ENCODE data around the gene FBXO47. TPM values are rescaled to one million over a fixed set of nuclear protein-coding genes. Genes with fewer than 3 reads are reported as not detected.

Gene FBXO47
- total RNA-seq, 2 donors from 2014 or later, result not detected

DNA sequence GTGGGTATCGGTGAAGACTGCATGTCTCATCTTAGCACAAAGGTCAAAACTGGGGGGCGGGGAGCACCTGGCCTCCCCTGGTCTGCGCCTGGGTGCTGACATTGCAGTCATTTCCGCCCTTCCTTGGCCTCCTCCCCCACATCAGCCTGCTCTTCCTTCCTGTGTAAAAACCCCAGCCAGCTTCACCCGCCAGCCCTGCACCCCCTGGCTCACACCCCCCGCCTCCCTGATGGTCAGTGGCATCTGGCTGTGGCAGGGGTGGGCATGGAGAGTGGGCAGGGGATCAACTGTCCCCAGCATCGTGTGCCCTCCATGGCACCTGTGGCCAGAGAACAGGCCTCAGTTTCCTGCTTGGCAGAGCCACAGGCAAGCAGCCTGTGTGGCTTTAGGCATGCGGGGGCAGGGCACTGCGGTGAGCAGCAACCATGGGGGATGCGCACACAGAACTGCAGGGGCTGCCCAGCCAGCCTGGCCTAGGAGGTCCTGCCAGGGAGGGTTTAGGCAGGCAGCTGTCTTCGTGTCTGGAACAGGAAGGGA lies 68.3 kb downstream of the FBXO47 start:
- Histone ChIP-seq H3K9me3 (no peaks in the 10 kb centered on the region), H3K4me3 (no peak overlapping the region), H3K27me3 (replicated peaks; ENCODE audit: insufficient read depth) (no peaks in the 10 kb centered on the region), H3K36me3 (peaks cover 22% of the 10 kb centered on the region), H3K27ac (no peak overlapping the region), H3K4me1 (ENCODE audit: control insufficient read depth in 1 of 2, low read depth in 2 of 2) (peaks cover 49 to 68% of the 10 kb centered on the region in 2 donors)
- DNase-seq (ENCODE audit: low spot score) (no peak), ATAC-seq (ENCODE audit: insufficient number of reproducible peaks, low FRiP score, low read depth) (no peak)
- TF ChIP-seq CTCF (IDR thresholded peaks at IDR 0.05), result no peak

- no peak overlapping the region for H3K4me3 ChIP-seq
- TF ChIP-seq CTCF (IDR thresholded peaks at IDR 0.05), result no peak
- H3K36me3 ChIP-seq, result peaks cover 17% of the 10 kb centered on the region
- peak overlapping the region; percentile 65 to 73 for H3K27ac ChIP-seq
- H3K9me3 ChIP-seq, result no peaks in the 10 kb centered on the region
- ATAC-seq (ENCODE audit: insufficient number of reproducible peaks, low FRiP score, low read depth) (no peak), DNase-seq (ENCODE audit: low spot score) (no peak)
- peaks cover 55 to 74% of the 10 kb centered on the region in 2 donors for H3K4me1 ChIP-seq (ENCODE audit: control insufficient read depth in 1 of 2, low read depth in 2 of 2)
- no peaks in the 10 kb centered on the region for H3K27me3 ChIP-seq (replicated peaks; ENCODE audit: insufficient read depth)
Measured at GRCh38 chr17:38898291-38898679, 68.9 kb downstream of the FBXO47 start.

DNA sequence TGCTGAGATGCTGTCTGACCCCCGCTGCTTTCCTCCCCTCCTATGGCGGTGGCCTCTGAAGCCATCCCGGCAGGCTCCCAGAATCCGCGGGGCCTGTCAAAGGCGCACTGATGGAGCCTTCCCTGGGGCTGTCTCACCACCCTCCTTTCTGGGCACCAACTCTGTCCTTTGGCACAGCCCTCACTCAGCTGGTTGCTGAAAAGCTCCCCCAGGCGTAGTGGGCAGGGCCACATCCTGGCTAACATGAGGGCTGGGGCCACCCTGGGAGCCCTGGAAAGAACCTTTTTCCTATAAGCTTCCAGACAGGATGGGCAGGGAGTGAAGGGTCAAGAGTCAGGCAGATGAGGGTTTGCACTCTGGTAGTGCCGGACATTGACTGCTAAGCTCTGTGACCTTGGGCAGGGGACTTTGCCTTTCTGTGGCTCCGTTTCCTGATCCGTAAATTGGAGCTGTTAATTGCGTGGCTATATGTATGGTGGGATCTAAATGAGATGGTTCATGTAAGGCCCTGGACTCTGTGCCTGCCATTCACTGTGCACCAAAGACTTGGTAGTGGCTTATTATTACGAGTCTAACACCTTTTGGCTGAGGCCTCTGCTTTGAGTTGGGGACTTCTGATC lies 69.4 kb downstream of the FBXO47 start:
- ATAC-seq (ENCODE audit: insufficient number of reproducible peaks, low FRiP score, low read depth) (no peak), DNase-seq (ENCODE audit: low spot score) (no peak)
- Histone ChIP-seq H3K9me3 (no peaks in the 10 kb centered on the region), H3K4me1 (ENCODE audit: control insufficient read depth in 1 of 2, low read depth in 2 of 2) (peaks cover 60 to 78% of the 10 kb centered on the region in 2 donors), H3K27ac (peak overlapping the region; percentile 65 to 73), H3K27me3 (replicated peaks; ENCODE audit: insufficient read depth) (no peaks in the 10 kb centered on the region), H3K36me3 (peaks cover 21% of the 10 kb centered on the region), H3K4me3 (no peak overlapping the region)
- TF ChIP-seq CTCF (IDR thresholded peaks at IDR 0.05), result no peak

DNA sequence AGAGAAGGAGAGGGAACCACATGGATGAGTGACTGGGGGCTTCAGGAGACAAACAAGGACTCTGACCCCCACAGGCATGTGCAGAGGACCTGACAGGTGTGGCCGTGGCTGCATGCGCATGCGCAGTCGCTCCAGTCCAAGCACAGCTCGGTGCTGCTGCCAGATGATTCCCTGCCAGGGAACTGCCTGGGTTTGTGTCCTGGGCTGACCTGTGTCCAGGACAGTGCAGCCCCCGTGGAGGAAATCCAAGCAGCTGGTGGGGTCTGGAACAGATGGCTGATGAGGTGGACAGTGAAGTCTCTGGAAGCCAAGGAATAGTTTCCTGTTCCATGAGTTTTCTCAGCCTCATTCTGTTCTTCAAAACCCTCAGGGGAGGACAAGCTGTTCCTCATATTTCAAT lies 70.0 kb downstream of the FBXO47 start:
- Histone ChIP-seq H3K27ac (peak overlapping the region; percentile 7 to 65), H3K27me3 (replicated peaks; ENCODE audit: insufficient read depth) (no peaks in the 10 kb centered on the region), H3K4me3 (no peak overlapping the region), H3K9me3 (no peaks in the 10 kb centered on the region), H3K36me3 (peaks cover 25% of the 10 kb centered on the region), H3K4me1 (ENCODE audit: control insufficient read depth in 1 of 2, low read depth in 2 of 2) (peaks cover 61 to 78% of the 10 kb centered on the region in 2 donors)
- TF ChIP-seq CTCF (IDR thresholded peaks at IDR 0.05), result no peak
- ATAC-seq (ENCODE audit: insufficient number of reproducible peaks, low FRiP score, low read depth) (no peak), DNase-seq (ENCODE audit: low spot score) (no peak)

- Histone ChIP-seq H3K9me3 (no peaks in the 10 kb centered on the region), H3K36me3 (peaks cover 31% of the 10 kb centered on the region), H3K4me1 (ENCODE audit: control insufficient read depth in 1 of 2, low read depth in 2 of 2) (peaks cover 56 to 74% of the 10 kb centered on the region in 2 donors), H3K4me3 (no peak overlapping the region), H3K27ac (peak overlapping the region; percentile 7 to 65), H3K27me3 (replicated peaks; ENCODE audit: insufficient read depth) (no peaks in the 10 kb centered on the region)
- ATAC-seq (ENCODE audit: insufficient number of reproducible peaks, low FRiP score, low read depth), result no peak
- no peak for TF ChIP-seq CTCF (IDR thresholded peaks at IDR 0.05)
- DNase-seq (ENCODE audit: low spot score), result no peak
Measured at GRCh38 chr17:38896346-38896954, 70.8 kb downstream of the FBXO47 start.

Measured in thoracic aorta (tissue), 2 donors.